ENCODE data around the gene POMT1.

Gene POMT1

DNA sequence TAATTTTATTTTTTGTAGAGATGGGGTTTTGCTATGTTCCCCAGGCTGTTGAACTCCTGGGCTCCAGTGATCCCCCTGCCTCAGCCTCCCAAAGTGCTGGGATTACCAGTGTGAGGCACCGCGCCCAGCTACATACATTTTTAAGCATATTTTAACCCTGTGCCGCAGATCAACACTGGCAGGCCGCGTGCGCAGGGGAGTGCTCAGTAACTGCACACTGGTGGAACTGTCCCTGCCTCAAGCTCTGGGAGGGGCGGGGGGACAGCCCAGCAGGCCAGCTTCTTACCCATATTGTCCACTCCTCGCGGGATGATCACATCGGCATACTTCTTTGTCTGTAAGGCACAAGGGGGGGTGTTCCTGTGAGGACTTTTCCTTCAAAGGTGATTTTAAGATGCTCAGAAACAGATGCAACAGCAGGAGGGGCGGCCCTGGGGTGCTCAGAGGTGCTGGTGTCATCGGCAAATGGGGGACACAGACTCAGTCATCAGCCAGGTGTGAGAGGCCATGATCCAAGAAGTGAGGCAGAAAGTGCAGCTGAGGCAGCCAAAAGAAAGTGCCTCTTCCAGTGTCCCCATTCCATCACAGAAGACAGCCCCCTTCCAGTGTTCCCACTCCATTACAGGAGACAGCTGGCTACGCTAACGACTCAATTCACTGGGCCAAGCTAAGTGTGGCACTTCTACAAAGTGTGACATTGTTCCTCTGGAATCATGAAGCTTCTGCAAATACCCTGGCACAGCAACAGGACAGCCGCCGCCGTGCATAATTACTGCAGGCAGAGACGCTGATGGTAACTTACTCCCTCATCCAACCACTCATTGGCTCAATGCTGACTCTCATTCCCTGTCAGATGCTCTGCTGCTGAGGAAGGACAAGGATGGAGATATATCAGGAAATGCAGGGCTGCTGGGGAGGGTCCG lies 23.2 kb downstream of the POMT1 start:
- DNase-seq (ENCODE audit: low read depth) = no peak

DNA sequence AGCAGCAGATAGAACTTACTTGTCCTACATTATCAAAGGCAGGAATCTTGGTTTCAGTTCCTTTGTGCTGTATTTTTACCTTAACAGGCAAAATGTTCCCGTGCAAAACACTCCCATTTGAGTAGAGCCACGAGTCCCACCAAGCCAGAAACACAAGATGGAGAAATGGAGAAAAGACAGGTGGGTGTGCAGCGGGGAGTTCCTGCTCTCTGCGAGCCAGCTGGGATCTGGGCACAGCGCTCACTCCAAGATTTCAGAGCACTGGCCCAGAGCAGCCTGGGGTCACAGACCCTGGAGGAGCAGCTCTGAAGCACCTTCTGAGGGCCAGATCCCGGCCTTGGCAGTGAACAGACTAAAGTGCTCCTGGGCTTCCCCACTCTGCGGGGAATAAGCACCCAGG lies 25.5 kb downstream of the POMT1 start:
- DNase-seq (ENCODE audit: low read depth) = no peak

DNA sequence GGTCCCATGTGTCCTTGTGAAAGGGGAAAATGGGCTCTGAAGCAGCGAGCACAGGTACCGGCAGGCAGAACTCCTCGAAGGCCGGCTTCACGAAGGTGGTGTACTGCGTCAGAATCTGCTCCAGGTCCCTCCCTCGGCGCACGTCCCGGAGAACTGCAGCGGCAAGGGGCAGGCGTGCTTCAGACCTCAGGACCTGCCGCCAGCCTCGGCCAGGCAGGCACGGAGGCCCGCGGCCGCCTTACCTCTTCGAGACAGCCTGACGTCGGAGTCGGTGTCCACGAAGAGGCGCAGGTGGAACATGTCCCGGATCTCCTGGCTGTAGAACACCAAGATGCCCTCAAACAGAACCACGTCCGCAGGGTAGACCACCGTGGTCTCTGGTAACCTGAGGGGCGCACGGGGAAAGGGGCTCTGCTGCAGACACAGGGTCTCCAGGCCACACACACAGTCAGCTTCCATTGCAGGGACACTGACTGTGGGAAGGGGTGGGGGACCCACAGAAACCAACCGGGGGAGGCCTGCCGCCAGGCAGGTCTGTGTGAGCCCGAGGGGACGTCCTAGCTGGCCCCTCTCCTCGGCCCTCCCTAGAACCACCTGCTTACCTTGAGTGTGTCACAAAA lies 26.3 kb downstream of the POMT1 start:
- DNase-seq (ENCODE audit: low read depth) = no peak

DNA sequence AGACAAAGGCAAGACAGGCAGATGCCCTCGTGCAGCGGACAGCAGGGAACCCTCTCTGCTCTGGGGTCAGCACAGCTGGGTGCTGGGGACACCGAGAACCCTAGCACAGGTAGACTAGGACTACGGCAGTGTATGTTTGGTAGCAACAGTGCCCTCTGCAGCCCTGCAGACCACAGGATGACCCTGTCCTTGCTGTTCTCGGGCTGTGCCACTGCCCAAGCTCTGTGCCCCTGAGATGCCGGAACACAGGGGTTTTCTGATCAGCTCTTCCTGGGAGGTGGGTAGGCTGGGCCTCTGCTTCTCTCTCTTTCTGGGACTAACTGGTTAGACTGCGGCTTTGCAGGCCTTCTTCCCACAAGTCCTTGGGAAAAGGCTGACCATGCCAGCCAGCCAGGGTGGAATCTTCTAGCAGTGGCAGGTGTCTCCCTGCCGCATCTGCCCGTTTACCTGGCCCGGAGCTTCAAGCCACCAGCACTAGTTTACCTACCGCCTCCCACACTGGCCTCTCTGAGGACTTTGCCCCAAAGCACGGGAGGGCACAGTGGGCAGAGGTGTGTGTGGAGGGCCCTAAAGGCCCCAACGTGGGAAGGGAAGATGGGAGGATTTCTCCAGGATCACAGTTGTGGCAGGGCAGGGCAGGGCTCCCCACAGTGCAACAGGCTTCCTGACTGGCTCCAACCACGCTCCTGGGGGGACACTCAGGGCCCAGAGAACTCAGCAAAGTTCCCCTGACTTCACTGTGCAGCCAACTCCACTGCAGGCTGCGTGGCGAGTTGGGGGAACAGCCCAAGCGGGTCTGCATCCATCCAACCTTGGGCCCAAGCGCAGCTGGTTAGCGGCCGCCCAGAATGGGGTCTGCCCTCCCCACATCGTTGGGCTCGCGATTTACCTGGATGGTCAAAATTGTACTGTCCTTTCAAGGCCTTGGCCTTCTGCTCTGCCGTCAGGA lies 27.2 kb downstream of the POMT1 start:
- no peak for DNase-seq (ENCODE audit: low read depth)

DNA sequence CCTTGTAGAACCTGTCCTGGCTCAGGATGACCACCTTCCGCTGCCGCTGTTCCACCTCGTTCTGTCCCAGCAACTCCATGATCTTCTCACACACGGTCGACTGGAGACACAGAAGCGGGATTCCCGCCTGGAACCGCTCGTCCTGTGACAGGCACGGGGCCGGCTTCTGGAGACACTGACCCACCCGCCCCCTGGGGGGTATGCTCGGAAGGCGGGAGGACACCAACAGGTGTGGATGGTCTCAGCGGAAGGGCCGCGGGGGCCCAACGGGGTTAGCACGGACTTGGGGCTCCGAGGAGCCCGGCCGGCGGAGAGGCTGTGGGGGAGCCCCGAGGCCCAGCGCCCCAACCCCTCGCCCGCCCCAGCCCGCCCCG lies 27.8 kb downstream of the POMT1 start:
- peak; percentile 21 for DNase-seq (ENCODE audit: low read depth)

DNA sequence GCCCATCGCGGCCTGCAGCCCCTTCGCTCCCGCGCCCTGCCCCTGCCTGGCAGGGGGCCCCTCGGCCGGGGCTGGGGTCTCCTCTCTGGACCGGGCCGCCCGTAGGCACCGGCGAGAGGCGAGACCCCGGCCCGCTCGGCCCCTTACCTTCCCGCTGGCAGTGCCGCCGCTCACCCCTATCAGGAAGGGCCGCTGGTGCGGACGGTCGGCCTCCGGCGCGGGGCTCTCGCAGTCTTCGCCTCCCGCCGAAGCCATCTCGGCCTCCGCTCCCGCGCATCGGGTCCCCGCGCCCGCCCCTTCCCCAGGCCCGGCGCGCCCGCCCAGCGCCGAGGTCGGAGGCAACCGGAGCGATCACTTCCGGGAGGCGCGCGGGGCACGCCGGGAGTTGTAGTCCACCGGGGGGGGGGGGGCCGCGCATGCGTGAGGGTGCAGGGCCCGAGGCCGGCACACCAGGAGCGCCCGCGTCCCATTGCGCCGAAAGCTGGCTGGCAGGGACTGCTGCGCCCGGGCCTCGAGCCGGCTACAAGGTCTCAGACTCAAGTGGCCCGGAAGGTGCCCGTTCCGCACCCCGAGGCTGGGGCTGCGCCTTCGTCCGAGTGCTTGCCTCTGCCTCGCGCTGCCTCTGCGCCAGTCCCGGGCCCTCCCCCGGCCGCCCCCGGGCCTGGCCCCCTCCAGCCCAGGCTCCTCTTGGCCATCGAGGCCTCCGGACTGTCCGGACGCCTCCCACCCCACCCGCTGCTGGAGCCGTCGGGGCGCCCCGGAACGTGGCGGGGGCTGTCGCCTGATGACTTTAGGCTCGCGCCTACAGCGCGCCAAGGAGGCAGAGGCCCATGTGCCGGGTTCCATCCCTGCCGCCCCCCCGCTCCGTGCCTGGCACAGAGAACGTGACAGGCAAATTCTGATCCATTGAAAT lies 28.5 kb downstream of the POMT1 start, which contains the start of gene UCK1:
Gene UCK1, minus strand, starts transcription at position 344 of the 913 bp plus-strand sequence. Its CDS starts 89 bp downstream, at position 255.
- DNase-seq (ENCODE audit: low read depth) = peak; percentile 66

DNA sequence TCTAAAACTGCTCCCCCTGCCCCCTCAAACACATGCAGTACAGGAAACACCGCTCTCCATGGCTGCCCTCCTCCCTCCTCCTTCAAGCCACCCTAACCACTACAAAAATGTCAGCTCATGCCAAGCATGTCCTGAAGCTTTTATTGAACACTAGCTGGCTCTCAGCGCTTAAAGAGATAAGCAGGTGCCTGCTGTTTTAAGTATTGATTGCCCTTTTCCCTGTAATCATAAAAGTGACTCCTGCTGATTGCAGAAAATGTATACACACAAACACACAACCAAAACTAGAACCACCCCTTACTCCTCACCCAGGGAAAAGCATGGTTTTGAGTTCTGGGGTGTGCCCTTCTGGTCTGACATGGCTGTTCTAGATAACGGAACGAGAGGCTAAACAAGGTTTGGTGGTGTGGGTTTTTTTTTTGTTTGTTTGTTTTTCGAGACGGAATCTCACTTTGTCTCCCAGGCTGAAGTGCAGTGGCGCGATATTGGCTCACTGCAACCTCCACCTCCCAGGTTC lies 32.1 kb downstream of the POMT1 start:
- no peak for DNase-seq (ENCODE audit: low read depth)

DNA sequence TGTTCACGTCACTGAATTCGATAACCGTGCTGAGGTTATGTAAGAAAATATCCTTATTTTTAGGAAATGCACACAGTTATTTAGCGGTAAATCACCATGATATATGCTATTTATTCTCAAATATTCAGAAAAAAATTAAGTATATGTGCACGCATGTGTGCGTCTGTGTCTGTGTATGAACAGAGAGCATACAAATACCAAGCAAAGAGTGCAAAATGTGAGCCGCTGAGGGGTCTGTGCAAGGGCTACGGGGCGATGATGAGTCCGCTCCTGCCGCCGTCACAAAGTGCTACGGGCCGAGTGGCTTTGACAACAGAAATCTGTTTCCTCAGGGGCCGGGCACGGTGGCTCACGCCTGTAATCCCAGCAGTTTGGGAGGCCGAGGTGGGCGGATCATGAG lies 35.2 kb downstream of the POMT1 start:
- DNase-seq (ENCODE audit: low read depth) = no peak

DNA sequence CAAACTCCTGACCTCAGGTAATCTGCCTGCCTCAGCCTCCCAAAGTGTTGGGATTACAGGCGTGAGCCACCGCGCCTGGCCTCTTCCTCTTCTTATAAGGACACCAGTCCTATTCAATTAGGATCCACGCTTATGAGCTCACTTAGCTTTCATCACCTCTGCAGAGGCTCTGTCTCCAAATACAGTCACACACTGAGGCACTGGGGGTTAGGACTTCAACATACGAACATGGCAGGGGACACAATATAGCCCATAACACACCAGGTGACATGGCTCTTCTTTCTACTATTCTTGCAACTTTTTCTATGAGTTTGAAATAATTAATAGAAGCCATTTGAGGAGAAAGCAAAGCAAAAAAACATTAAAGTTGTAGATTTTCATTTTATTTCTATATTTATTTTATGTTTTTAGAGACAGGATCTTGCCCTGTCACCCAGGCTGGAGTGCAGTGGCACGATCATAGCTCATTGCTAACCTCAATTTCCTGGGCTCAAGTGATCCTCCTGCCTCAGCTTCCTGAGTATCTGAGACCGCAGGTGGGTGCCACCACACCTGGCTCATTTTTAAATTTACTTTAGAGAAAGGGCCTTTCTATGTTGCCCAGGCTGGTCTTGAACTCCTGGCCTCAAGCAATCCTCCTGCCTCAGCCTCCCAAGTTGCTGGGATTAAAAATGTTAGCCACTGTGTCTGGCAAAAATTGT lies 36.7 kb downstream of the POMT1 start:
- no peak for DNase-seq (ENCODE audit: low read depth)

DNA sequence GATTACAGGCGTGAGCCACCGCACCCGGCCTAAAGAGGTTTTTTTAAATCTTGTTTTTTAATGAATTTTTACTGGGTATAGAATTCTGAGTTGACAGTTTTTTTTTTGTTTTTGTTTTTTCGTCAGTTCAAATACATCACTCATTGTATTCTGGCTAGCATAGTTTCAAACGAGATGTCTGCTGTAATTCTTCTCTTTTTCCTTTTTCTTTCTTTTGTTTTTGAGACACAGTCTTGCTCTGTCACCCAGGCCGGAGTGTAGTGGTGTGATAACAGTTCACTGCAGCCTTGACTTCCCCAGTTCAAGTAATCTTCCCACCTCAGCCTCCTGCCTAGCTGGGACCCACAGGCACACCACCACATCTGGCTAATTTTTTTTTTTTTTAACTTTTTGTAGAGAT lies 40.4 kb downstream of the POMT1 start:
- peak; percentile 11 for DNase-seq (ENCODE audit: low read depth)

DNA sequence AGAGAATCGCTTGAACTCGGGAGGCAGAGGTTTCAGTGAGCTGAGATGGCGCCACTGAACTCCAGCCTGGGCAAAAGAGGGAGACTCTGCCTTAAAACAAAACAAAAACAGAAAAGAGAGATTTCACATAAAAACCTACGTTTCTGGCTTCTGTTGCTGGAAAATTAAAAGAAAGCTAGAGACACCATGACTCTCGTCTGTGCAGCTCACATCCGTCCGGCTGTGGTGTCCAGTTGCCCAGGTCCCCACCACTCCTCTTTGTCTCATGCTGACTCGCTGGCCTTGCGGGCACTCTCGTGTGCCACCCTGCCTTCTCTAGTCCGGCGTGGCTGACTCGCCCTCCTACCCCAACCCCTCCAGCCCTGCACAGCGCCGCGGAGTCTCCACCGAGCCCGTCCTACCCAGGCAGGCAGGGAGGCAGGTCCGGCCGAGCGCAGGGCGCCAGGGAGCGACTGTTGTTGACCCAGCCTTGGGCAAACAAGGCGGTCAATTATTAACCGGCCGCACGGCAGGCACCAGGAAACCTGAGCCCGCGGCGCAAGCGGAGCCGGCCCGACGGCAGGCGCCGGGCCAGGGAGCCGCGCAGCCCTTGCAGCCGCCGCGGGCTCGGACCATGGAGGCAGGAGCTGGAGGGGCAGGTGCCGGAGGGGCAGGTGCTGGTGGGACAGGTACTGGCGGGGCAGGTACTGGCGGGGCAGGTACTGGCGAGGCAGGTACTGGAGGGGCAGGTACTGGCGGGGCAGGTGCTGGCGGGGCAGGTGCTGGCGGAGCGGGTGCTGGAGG lies 42.5 kb downstream of the POMT1 start, which contains the start of gene PRRT1B:
Gene PRRT1B, plus strand, starts transcription at position 521 of the 783 bp plus-strand sequence. Its CDS starts 93 bp downstream, at position 614.
- DNase-seq (ENCODE audit: low read depth) = no peak

DNA sequence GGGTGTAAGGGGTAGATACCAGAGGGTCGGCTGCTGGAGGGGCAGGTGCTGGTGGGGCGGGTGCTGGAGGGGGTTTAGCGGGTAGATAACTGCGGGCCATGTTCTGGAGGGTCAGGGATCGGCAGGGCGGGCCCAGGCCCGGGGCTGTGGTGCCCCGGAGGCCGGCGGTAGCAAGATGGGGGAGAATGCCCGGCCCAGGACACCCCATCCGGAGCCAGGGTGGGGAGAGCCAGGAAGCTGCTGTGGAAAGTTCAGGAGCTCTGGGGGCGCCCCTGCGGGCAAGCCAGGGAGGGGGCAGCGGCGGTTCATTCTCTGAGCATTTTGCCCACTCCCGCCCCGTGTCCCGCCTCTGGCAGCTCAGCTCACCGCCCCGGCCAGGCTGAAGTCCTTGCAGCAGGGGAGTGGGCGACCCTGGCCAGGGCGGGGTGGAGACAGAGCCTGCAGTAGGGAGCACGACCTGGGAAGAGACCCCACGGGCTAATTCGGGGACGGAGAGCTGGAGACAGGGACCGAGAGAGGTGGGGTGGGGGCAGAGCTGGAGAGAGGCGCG lies 43.1 kb downstream of the POMT1 start:
- DNase-seq (ENCODE audit: low read depth) = no peak

DNA sequence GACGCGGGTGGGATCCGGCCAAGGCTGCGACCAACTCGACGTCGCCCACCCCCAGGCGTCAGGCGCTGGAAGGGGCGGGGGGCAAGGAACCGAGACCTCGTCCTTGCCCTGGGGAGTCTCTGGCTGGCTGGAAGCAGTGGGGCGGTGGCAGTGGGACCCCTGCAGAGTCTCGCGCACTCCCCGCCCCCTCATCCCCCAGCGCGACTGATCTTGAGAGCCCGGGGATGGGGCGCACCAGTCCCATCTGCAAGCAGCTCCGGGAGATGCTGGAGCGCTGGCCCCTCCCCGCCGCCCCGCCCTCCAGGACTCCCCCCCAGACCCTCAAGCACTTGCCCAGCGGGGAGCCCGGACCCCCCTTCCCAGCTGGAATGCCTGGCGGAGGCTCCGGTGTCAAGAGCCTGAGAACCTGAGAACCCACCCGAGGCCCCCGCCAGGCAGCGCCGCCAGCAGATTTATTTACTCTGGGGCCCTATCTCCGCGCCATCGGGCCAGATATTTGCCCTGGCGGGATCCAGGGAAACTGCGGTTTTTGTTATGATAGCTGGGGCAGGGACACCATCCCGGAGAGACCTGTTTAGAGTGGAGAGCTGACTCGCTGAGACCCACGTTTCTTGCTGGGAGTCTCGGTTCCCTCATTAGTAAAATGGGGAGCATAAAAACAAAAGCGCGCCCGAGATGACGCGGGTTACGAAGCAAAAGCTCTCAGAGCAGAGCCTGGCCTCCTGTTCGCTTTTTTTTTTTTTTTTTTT lies 43.8 kb downstream of the POMT1 start:
- DNase-seq (ENCODE audit: low read depth) = peak; percentile 8

DNA sequence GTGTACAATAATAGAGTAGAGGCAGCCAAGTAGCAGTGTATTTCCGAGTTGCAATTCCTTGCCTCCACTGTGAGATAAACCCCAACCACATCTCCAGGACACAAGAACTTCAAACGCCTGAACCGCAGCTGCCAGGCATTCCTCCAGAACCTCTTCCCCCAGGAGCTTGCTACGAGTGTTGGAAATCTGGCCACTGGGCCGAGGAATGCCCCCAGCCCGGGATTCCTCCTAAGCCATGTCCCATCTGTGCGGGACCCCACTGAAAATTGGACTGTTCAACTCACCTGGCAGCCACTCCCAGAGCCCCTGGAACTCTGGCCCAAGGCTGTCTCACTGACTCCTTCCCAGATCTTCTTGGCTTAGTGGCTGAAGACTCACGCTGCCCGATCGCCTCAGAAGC lies 46.5 kb downstream of the POMT1 start:
- DNase-seq (ENCODE audit: low read depth) = peak; percentile 45

DNA sequence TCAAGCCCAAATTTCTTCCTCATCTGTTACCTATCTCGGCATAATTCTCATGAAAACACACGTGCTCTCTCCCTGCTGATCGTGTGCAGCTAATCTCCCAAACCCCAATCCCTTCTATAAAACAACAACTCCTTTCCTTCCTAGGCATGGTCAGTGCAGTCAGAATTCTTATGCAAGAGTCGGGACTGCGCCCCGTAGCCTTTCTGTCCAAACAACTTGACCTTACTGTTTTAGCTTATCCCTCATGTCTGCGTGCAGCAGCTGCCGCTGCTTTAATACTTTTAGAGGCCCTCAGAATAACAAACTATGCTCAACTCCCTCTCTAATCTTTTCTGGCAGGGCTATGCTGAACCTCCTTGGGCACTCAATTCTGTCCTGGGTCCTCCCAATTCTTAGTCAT lies 47.7 kb downstream of the POMT1 start:
- peak; percentile 37 for DNase-seq (ENCODE audit: low read depth)

DNA sequence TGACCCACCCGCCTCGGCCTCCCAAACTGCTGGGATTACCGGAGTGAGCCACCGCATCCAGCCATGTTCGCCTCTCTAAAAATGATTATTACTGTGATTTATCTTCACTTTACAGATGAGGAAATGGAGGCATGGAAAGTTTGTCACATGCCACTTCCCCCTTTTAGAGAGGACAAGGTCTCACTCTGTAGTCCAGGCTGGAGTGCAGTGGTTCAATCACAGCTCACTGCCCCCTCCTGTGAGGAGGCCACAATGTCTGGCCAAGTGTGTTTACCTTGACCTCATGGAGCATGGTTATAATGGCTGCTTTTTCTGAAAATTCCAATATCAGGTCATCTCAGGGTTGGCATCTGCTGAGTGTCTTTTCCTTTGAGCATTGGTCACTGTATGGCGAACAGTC lies 49.3 kb downstream of the POMT1 start:
- DNase-seq (ENCODE audit: low read depth) = no peak

DNA sequence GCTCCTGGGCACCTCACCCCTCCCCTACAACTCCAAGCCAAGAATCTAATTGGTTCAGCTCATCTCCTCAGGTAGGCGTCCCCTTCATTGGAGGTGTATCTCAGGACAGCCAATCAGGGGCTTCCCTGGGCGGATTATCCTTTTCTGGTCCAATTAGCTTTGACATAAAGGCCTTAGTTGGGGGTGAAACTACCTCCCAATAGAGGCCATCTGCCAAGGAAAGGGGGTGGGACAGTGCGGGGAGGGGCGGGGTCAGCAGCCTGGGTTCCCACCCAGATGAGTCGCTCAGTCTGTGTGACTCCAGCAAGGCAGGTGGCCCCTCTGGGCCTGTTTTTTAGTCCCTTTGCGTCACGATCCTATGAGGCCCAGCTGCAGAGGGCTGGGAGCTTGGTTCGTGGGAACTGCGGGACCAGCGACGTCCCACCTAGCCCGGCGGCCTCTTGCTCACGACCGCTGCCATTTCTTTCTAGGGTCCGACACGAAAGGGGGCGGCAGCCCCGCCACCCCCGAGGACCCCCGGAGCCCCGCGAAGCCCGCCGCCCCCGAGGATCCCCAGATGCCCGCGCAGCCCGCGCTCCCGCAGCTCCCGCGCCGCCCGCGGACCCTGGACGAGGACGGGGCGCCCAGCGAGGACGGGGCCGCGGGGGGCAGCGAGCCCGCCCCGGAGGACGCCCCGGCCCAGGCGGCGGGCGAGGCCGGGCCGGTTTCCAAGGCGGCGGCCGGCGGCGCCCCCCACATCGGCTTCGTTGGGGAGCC lies 51.5 kb downstream of the POMT1 start:
- DNase-seq (ENCODE audit: low read depth) = no peak
